HEK293 (cell line): ENCODE results near the gene PHACTR3.

Experiments
- AEBP2 ChIP-seq: fragments of 450-650 bp; formaldehyde crosslinking; IDR thresholded peaks from 2 replicates; pipeline ENCODE4 v1.5.1; 2016; ENCODE audit warnings: missing biosample characterization, missing genetic modification characterization, borderline replicate concordance
- BCL11B ChIP-seq: fragments of 450-650 bp; formaldehyde crosslinking; IDR thresholded peaks from 2 replicates; pipeline ENCODE4 v1.5.1; 2016; ENCODE audit warnings: low read depth, missing biosample characterization, missing genetic modification characterization
- CTCF ChIP-seq: fragments of 450-650 bp; formaldehyde crosslinking; IDR thresholded peaks from 2 replicates; pipeline ENCODE4 v1.5.1; 2016; ENCODE audit warnings: missing biosample characterization, missing genetic modification characterization
- ZBTB7A ChIP-seq: fragments of 450-650 bp; formaldehyde crosslinking; IDR thresholded peaks from 2 replicates; pipeline ENCODE4 v1.5.1; 2016; ENCODE audit warnings: low read depth, missing biosample characterization, missing genetic modification characterization
- ZNF24 ChIP-seq: fragments of 450-650 bp; formaldehyde crosslinking; IDR thresholded peaks from 2 replicates; pipeline ENCODE4 v1.5.1; 2016; ENCODE audit warnings: missing biosample characterization, missing genetic modification characterization
- ZNF335 ChIP-seq: fragments of 450-650 bp; formaldehyde crosslinking; conservative IDR thresholded peaks from 2 replicates; pipeline ENCODE4 v1.5.1; 2016; ENCODE audit warnings: missing biosample characterization, missing genetic modification characterization
- ZNF391 ChIP-seq: fragments of 450-650 bp; formaldehyde crosslinking; IDR thresholded peaks from 2 replicates; pipeline ENCODE4 v1.5.1; 2016; ENCODE audit warnings: low read depth, missing biosample characterization, missing genetic modification characterization, borderline replicate concordance
- ZNF701 ChIP-seq: fragments of 450-650 bp; formaldehyde crosslinking; IDR thresholded peaks from 2 replicates; pipeline ENCODE4 v1.5.1; 2016; ENCODE audit warnings: missing biosample characterization, missing genetic modification characterization
- ZNF785 ChIP-seq: fragments of 450-650 bp; formaldehyde crosslinking; IDR thresholded peaks from 2 replicates; pipeline ENCODE4 v1.5.1; 2016; ENCODE audit warnings: missing biosample characterization, missing genetic modification characterization
- ZNF791 ChIP-seq: fragments of 450-650 bp; formaldehyde crosslinking; IDR thresholded peaks from 2 replicates; pipeline ENCODE4 v1.5.1; 2016; ENCODE audit warnings: missing biosample characterization, missing genetic modification characterization

- TF ChIP-seq CTCF (tag by site-specific recombination) (no peak), ZNF791 (tag by site-specific recombination) (no peak), ZNF24 (tag by site-specific recombination) (no peak), AEBP2 (tag by site-specific recombination) (no peak), ZBTB7A (tag by site-specific recombination) (no peak), ZNF701 (tag by site-specific recombination) (no peak), BCL11B (tag by site-specific recombination) (no peak), ZNF335 (tag by site-specific recombination) (no peak), ZNF785 (tag by site-specific recombination) (no peak), ZNF391 (tag by site-specific recombination) (no peak)
Observed at GRCh38 chr20:59623133-59623532, 18.8 kb downstream of the PHACTR3 start.
